GM21515 (cell line): Measurements from ENCODE around the gene CCDC134.

Source experiments
- ATAC-seq: cut with Tn5 transposase; IDR thresholded peaks from one replicate; pipeline ENCODE4 v1.9.1; 2021; ENCODE audit not compliant: unreplicated experiment

The CCDC134 gene

DNA sequence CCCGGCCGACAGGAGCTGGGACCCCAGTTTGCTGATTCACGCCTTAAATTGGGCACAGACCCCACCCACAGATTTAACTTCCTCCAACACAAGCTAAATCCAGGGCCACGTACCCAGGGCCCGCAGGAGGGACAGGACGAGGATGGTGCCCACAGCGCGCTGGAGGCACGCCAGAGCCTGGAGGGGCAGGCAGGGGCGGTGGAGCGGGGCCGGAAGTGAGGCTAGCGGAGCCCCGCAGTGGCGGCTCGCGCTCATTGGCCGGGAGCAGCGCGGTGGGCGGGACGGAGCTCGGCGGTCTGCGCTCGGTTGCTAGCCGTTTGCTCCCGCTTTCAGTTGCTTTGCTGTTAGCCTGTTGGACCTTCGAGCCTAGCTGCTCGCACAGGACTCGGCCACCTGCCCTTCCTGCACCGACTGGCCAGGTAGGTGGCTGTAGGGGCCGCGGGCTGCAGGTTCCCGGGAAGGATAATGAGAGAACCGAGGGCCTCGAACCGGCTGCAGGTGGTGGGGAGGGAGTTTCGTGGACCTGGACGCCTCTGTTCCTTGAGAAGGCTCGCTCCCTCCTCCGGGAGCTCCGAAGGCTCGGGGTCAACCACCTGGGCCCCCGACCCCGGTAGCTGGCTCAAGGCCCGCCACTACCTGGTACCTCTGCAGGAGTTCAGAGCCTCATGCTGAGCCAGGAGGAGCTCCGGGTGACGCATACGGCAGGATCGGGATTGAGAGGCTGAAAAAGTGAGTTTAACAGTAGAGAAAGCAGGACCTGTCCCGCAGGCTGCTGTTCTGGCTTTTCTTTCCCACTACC lies at the start of gene CCDC134:
Gene CCDC134 (plus strand): TSS at position 332 of the 799 bp plus-strand sequence. CDS start 8,212 bp downstream, outside the sequence.
- peak; percentile 76 for ATAC-seq

DNA sequence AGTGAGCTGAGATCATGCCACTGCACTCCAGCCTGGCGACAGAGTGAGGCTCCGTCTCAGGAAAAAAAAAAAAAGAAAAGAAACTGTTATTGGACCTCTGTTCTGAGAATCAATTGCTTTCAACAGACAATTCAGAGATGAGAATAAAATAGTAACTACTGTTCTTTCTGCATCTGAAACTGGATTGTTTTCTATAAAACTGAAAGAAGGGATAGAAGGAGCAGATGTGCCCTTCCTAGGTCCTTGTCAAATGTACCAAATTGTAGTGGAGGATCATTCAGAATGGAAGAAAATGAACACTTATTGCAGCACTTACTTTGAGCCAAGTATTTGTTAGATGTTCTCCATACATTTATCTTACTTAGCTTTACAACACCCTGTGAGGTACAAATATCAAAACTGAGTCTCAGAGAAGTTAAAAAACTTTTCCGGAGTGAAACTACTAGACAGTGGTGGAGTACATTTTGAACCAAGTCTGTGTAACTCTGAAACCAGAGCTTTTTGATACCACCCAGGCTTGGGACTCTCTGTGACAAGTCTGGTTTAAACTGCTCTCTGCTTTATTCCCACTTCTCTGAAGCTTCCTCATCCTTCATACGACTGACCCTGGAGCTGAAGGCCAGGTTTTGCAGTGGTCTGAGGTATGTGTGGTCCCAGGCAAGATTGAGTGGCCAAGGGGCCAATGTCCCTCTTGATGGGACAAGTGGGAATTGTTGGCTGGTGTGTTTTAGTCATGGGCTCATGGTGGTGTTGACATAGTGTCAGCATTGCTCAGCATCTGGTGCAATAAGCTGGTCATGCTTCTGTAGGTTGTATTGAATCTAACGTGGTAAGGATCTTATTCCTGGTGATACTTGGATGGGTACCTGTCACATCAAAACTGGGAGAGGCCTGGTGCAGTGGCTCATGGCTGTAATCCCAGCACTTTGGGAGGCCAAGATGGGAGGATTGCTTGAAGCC lies 48.2 kb upstream of the CCDC134 start:
- ATAC-seq = no peak

GRCh38 chr22:41753984-41754383 lies 46.5 kb upstream of the CCDC134 start:
- no peak for ATAC-seq

DNA sequence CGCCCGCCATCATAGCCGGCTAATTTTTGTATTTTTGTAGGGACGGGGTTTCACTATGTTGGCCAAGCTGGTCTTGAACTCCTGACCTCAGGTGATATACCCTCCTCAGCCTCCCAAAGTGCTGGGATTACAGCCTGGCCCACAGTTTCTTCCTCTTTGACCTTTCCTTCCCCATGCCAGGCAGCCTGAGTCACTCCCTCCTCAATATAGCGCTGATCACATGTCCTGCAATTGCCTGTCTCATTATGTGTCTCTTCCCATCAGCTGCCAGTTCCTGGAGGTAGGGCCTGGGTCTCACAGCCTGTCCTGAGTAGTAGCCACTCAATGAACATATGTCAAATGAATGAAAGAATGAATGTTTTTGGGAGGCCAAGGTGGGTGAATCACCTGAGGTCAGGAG lies 43.0 kb upstream of the CCDC134 start:
- ATAC-seq = no peak

DNA sequence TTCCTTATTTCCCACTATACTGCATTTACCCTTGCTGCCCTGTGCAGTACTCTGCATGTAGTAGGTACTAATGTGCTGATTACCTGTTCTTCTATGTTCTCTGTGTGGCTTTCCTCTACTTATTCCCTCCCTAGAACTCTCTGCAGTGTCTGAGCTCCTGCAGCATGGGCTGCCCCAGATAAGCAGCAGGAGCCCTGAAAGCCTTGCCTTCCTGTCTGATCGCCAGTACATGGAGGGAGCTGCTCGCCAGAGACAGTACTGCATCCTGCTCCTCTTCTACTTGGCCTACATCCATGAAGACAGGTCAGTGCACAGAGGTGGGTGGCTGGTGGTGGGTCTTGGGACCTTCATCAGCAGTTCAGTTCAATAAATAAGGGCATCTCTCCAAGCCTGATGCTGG lies 42.2 kb upstream of the CCDC134 start:
- ATAC-seq = no peak

- no peak for ATAC-seq
These were observed 37.3 kb upstream of the CCDC134 start for GRCh38 chr22:41762980-41763779.

- ATAC-seq = no peak
These were observed 34.0 kb upstream of the CCDC134 start for GRCh38 chr22:41766476-41766875.

DNA sequence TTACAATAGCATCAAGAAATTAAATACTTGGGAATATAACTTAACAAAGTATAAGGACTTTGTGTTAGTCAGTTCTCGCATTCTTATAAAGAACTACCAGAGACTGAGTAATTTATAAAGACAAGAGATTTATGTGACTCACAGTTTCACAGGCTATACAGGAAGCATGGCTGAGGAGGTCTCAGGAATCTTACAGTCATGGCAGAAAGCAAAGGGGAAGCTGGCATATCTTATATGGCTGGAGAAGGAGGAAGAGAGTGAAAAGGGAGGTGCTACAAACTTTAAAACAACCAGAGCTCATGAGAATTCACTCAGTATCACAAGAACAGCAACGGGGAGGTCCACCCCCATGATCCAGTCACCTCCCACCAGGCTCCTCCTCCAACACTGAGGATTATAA lies 32.0 kb upstream of the CCDC134 start:
- no peak for ATAC-seq

DNA sequence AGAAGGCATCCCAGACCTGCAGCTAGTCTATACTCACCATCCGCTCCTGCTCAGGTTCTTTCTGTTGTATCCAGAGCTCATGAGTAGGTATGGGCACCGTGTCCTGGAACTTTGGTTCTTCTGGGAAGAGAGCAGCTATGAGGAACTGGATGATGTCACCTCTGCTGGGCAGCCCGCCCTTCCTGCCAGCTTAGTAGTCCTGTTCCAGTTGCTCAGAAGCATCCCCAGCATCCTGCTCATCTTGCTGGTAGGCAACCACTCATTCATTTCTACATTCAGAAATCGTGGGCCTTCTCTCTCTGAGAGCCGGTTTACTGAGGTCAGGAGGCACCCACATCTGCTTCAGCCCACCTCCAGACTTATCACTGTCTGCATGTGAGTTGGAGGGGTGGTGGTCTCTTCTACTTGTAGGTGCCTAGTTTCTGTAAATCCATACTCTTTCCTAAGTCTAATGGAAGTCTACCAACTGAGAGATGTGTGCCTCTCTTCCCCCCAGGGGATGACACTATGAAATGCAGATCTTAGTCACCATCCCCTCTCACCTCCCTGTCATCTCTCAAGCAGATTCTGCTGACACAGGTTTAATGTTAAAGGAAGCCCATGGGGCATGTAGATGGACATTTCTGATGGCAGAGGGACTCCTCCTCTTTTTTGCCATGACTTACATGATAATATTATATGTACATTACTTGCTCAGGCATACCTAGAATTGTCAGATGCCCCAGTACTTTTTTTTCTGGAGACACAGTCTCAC lies 29.6 kb upstream of the CCDC134 start:
- ATAC-seq = no peak

DNA sequence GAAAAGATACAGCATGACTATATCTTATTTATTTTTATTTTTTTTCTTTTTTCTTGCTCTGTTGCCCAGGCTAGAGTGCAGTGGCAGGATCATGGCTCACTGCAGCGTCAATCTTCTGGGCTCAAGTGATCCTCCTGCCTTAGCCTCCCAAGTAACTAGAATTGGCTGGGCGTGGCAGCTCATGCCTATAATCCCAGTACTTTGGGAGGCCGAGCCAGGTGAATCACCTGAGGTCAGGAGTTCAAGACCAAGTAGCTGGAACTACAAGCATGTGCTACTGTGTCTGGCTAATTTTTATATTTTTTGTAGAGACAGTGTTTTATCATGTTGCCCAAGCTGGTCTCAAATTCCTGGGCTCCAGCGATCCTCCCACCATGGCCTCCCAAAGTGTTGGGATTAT lies 28.3 kb upstream of the CCDC134 start:
- no peak for ATAC-seq

- ATAC-seq = no peak
These were observed 27.8 kb upstream of the CCDC134 start for GRCh38 chr22:41772645-41773044.

- no peak for ATAC-seq
These were observed 25.1 kb upstream of the CCDC134 start for GRCh38 chr22:41775338-41775737.

GRCh38 chr22:41775976-41776375 lies 24.5 kb upstream of the CCDC134 start:
- ATAC-seq = no peak

- ATAC-seq = no peak
These were observed 24.1 kb upstream of the CCDC134 start for GRCh38 chr22:41776381-41776780.

- no peak for ATAC-seq
These were observed 22.6 kb upstream of the CCDC134 start for GRCh38 chr22:41777749-41778425.

DNA sequence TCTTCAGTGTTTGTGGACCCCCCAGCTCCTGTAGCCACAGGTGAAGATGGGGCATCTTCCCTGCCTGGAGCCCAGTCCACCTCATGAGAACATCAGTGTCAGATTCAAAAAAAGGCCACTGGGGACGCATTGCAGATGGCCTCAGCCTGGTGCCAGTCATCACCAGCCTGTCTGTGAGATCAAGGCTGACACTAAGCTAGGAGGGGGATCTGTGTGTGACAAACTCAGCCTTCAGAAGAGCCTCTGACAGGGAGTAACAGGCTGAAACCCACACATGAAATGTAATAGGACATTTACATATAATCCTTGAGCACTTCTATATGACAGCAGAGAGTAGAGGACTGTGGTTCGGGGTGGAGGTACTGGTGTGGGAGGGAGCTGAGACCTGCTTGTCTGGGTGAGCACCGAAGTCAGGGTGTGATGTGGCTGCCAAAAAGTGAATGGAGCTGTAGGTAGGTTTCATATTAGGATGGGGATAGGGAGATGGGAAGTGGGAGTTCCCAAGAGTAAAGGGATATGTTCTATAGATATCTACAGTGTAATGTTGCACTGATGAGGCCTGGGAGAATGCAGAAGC lies 20.5 kb upstream of the CCDC134 start:
- ATAC-seq = no peak

DNA sequence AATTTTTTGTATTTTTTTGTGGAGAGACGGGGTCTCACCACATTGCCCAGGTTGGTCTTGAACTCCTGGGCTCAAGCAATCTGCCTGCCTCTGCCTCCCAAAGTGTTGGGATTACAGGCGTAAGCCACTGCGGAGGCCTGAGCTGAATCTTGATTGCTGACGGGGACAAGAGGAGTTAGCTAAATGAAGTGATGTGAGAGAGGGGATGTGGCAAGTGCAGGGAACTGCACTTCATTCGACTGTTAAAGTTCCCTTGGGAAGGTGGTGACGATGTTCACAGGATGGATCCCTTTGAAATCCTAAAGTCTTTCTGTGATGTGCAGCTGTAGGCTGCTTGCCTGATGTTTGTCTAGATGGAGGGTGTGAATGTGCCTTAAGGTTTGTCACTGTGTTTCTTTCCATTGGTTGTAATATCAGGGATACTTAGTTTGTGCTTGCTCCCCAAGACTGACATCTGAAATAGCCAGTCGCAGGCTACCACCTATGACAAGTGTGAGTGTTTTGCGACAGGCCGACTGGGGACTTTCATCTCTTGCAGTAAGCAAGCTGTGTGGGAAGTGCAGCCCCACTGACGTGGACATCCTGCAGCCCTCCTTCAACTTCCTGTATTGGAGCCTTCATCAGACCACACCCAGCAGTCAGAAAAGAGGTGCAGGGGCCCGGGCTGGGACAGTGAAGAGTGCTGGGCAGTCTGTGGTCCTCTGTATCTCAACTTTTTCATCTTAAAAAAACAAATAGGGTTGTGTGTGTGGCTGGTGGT lies 19.6 kb upstream of the CCDC134 start:
- ATAC-seq = peak; percentile 78

DNA sequence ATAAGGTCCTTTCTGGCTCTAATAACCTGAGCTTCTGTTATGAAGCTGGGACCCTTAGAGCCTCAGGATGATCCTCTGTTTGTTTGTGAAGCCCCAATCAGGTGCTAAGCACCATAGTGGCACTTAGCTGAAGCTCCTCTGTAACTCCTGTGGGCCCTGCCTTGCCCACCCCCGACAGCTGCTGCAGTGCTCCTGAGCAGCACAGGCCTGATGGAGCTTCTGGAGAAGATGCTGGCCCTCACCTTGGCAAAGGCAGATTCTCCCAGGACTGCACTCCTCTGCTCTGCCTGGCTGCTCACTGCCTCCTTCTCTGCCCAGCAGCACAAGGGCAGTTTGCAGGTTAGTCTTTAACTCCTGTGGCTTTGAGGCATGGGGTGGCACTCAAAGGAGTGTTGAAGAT lies 19.0 kb upstream of the CCDC134 start:
- peak; percentile 21 for ATAC-seq

DNA sequence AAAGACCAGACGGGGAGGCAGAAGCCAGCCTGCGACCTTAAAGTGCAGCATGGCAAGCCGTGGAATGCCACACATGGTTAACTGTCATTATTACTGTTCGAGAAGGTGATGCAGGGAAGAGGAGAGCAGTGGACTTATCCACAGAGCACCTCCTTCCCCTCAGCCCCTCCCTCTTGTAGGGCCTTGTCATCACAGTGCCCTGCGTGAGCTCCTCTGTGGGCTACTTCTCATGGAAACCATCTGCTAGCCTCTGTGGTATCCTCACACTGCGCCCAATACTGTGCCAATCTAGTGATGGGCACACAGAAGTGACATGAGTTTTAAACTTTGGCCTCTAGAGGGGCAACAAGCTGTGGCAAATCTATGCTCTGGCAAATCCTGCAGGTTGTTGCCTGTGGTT lies 18.2 kb upstream of the CCDC134 start:
- no peak for ATAC-seq
